Colonic mucosa (tissue), 4 donors: ENCODE data around the gene ZNF407. TPM values are rescaled to one million over a fixed set of nuclear protein-coding genes. Genes with fewer than 3 reads are reported as not detected.

Experiments
- DNase-seq: peaks from one replicate; pipeline ENCODE4 v3.0.0-alpha.2; 2020
- H3K27ac ChIP-seq: fragments of 200-600 bp; one replicate; pipeline ENCODE4 v1.8.0; 2021
- H3K27me3 ChIP-seq: fragments of 200-600 bp; one replicate; pipeline ENCODE4 v1.8.0; 2021
- H3K36me3 ChIP-seq: fragments of 200-600 bp; one replicate; pipeline ENCODE4 v1.8.0; 2021
- H3K4me1 ChIP-seq: fragments of 200-600 bp; one replicate; pipeline ENCODE4 v1.8.0; 2021; ENCODE audit warnings: mild to moderate bottlenecking
- H3K4me3 ChIP-seq: fragments of 200-600 bp; one replicate; pipeline ENCODE4 v1.8.0; 2021
- H3K9ac ChIP-seq, 2 donors: one replicate each; pipeline ENCODE4 v1.7.0; 2013; ENCODE audit warnings: control low read depth in 2 of 2, low read depth in 2 of 2, low read length in 2 of 2
- H3K9me3 ChIP-seq: fragments of 200-600 bp; one replicate; pipeline ENCODE4 v1.8.0; 2021
- CTCF ChIP-seq: fragments of 200-600 bp; IDR thresholded peaks from one replicate; pipeline ENCODE4 v1.8.0; 2022; ENCODE audit warnings: antibody characterized with exemption, mild to moderate bottlenecking
- intact Hi-C: fragments of 100-400 bp; cut with DNase I; formaldehyde crosslinking; loops from one replicate; pipeline ENCODE4 v1.14.1; 2022
- total RNA-seq, 2 donors: library from RNA; stranded (reverse); fragmentation: NEBNext Ultra II Directional in 1 of 2; extraction: Animal tissue kit (Norgen Biotek cat#: 25700) in 1 of 2; gene quantifications; one replicate each; pipeline ENCODE4 v1.2.1, GENCODE V29; 2021
- donor health status: healthy.
- donor health status: DM: no; HTN: no; CAD: no.
- donor health status: DM: no; HTN: no; CAD: no.

Gene ZNF407
- total RNA-seq, 2 donors from 2014 or later = 8.1 to 13.1 TPM

- no peak for DNase-seq
- intact Hi-C loops = no loop called here
- no peaks in the 10 kb centered on the region for H3K4me1 ChIP-seq
- no peak overlapping the region for H3K9ac ChIP-seq
- H3K9me3 ChIP-seq = no peaks in the 10 kb centered on the region
- no peaks in the 10 kb centered on the region for H3K27me3 ChIP-seq
- no peak overlapping the region for H3K27ac ChIP-seq
- no peaks in the 10 kb centered on the region for H3K36me3 ChIP-seq
- no peak overlapping the region for H3K4me3 ChIP-seq
- no peak for TF ChIP-seq CTCF
Observed at GRCh38 chr18:74622072-74622471, 24.4 kb downstream of the ZNF407 start.

- TF ChIP-seq CTCF = peak; percentile 26
- DNase-seq = no peak
- H3K4me1 ChIP-seq = no peaks in the 10 kb centered on the region
- no peaks in the 10 kb centered on the region for H3K9me3 ChIP-seq
- no peak overlapping the region for H3K9ac ChIP-seq
- H3K4me3 ChIP-seq = no peak overlapping the region
- no peaks in the 10 kb centered on the region for H3K27me3 ChIP-seq
- no peak overlapping the region for H3K27ac ChIP-seq
- intact Hi-C loops = no loop called here
- H3K36me3 ChIP-seq = no peaks in the 10 kb centered on the region
Observed at GRCh38 chr18:74623047-74623816, 25.6 kb downstream of the ZNF407 start.

- no peaks in the 10 kb centered on the region for H3K4me1 ChIP-seq
- TF ChIP-seq CTCF = no peak
- DNase-seq = no peak
- H3K4me3 ChIP-seq = no peak overlapping the region
- no peak overlapping the region for H3K9ac ChIP-seq
- H3K9me3 ChIP-seq = no peaks in the 10 kb centered on the region
- H3K27me3 ChIP-seq = no peaks in the 10 kb centered on the region
- no peak overlapping the region for H3K27ac ChIP-seq
- H3K36me3 ChIP-seq = no peaks in the 10 kb centered on the region
- intact Hi-C loops = no loop called here
Observed at GRCh38 chr18:74624466-74624865, 26.8 kb downstream of the ZNF407 start.

GRCh38 chr18:74625157-74625556 lies 27.5 kb downstream of the ZNF407 start:
- H3K9ac ChIP-seq = no peak overlapping the region
- no peak overlapping the region for H3K27ac ChIP-seq
- no peaks in the 10 kb centered on the region for H3K27me3 ChIP-seq
- no peak overlapping the region for H3K4me3 ChIP-seq
- H3K4me1 ChIP-seq = no peaks in the 10 kb centered on the region
- intact Hi-C loops = no loop called here
- DNase-seq = no peak
- no peak for TF ChIP-seq CTCF
- H3K9me3 ChIP-seq = no peaks in the 10 kb centered on the region
- no peaks in the 10 kb centered on the region for H3K36me3 ChIP-seq

- no peak for TF ChIP-seq CTCF
- no peaks in the 10 kb centered on the region for H3K4me1 ChIP-seq
- no peaks in the 10 kb centered on the region for H3K9me3 ChIP-seq
- H3K27me3 ChIP-seq = no peaks in the 10 kb centered on the region
- no peak overlapping the region for H3K27ac ChIP-seq
- intact Hi-C loops = no loop called here
- no peak for DNase-seq
- H3K4me3 ChIP-seq = no peak overlapping the region
- H3K36me3 ChIP-seq = no peaks in the 10 kb centered on the region
- H3K9ac ChIP-seq = no peak overlapping the region
Observed at GRCh38 chr18:74626049-74626874, 28.6 kb downstream of the ZNF407 start.
